K562 (cell line): ENCODE measurements around the gene HMG20B. TPM values are rescaled to one million over a fixed set of nuclear protein-coding genes. Genes with fewer than 3 reads are reported as not detected.

Experiments
- ARHGAP35 ChIP-seq: fragments of 450-650 bp; IDR thresholded peaks from 2 replicates; pipeline ENCODE4 v1.6.1; 2018; ENCODE audit not compliant: partially characterized antibody
- COPS2 ChIP-seq: fragments of 450-650 bp; conservative IDR thresholded peaks from 2 replicates; pipeline ENCODE4 v1.6.1; 2016; ENCODE audit warnings: mild to moderate bottlenecking, moderate library complexity
- ERF ChIP-seq: fragments of 450-650 bp; formaldehyde crosslinking; IDR thresholded peaks from 2 replicates; pipeline ENCODE4 v1.4.0; 2020; ENCODE audit warnings: mild to moderate bottlenecking, mixed read lengths
- FOXJ3 ChIP-seq: sonication (generic); formaldehyde crosslinking; IDR thresholded peaks from 2 replicates; pipeline ENCODE4 v1.4.0; 2020; ENCODE audit warnings: mild to moderate bottlenecking, missing genetic modification reagents
- GABPB1 ChIP-seq: sonication (generic); formaldehyde crosslinking; IDR thresholded peaks from 2 replicates; pipeline ENCODE4 v1.8.0; 2022; ENCODE audit warnings: mild to moderate bottlenecking, missing genetic modification reagents
- HDAC3 ChIP-seq: fragments of 450-650 bp; IDR thresholded peaks from 2 replicates; pipeline ENCODE4 v1.6.1; 2018; ENCODE audit warnings: borderline replicate concordance, mild to moderate bottlenecking, moderate library complexity; ENCODE audit not compliant: partially characterized antibody
- KDM2B ChIP-seq: fragments of 250-450 bp; sonication (Bioruptor Pico); IDR thresholded peaks from 2 replicates; pipeline ENCODE4 v1.8.0; 2021; ENCODE audit warnings: mild to moderate bottlenecking, moderate library complexity
- NBN ChIP-seq: fragments of 450-650 bp; IDR thresholded peaks from 2 replicates; pipeline ENCODE4 v1.6.1; 2016; ENCODE audit warnings: low read depth, mild to moderate bottlenecking
- PTTG1 ChIP-seq: fragments of 450-650 bp; IDR thresholded peaks from 2 replicates; pipeline ENCODE4 v1.6.1; 2016; ENCODE audit warnings: low read depth, mild to moderate bottlenecking, missing genetic modification characterization, missing compliant biosample characterization
- RBBP5 ChIP-seq: fragments of 200-600 bp; sonication (generic); IDR thresholded peaks from 2 replicates; pipeline ENCODE4 v1.6.1; 2012; ENCODE audit warnings: borderline replicate concordance, mild to moderate bottlenecking, low read length, control low read depth, inconsistent platforms; ENCODE audit not compliant: insufficient read depth, poor library complexity, severe bottlenecking
- RBM39 ChIP-seq: fragments of 200-400 bp; formaldehyde crosslinking; optimal IDR thresholded peaks from 2 replicates; pipeline ENCODE3; 2018; ENCODE audit warnings: low read depth, low read length
- SRSF3 ChIP-seq: fragments of 200-400 bp; formaldehyde crosslinking; IDR thresholded peaks from 2 replicates; pipeline ENCODE4 v1.6.1; 2016; ENCODE audit warnings: mild to moderate bottlenecking, low read length, moderate library complexity; ENCODE audit not compliant: insufficient read depth
- TRIM28 ChIP-seq: fragments of 450-650 bp; IDR thresholded peaks from 2 replicates; pipeline ENCODE4 v1.6.1; 2017
- WHSC1 ChIP-seq: IDR thresholded peaks from one replicate; pipeline ENCODE4 v1.6.1; 2012; ENCODE audit warnings: low read length, control low read depth, inconsistent platforms
- YY1 ChIP-seq, 3 experiments: IDR thresholded peaks; 2 replicates each; pipeline ENCODE4 v1.6.1; 2011; ENCODE audit warnings: low read length in 2 of 3, mild to moderate bottlenecking in 2 of 3, moderate library complexity in 2 of 3, borderline replicate concordance in 1 of 3, control low read depth in 1 of 3, low read depth in 1 of 3; ENCODE audit not compliant: insufficient read depth in 3 of 3, insufficient replicate concordance in 2 of 3, control insufficient read depth in 1 of 3, insufficient read length in 1 of 3; ENCODE audit errors: extremely low read depth in 1 of 3
- ZBTB2 ChIP-seq: fragments of 450-650 bp; IDR thresholded peaks from 2 replicates; pipeline ENCODE4 v1.6.1; 2016; ENCODE audit warnings: antibody characterized with exemption
- ZNF431 ChIP-seq: sonication (generic); formaldehyde crosslinking; IDR thresholded peaks from 2 replicates; pipeline ENCODE4 v1.8.0; 2022; ENCODE audit warnings: mild to moderate bottlenecking, missing genetic modification reagents
- ZNF668 ChIP-seq: fragments of 250-450 bp; sonication (Bioruptor Pico); IDR thresholded peaks from 2 replicates; pipeline ENCODE4 v1.8.0; 2022; ENCODE audit warnings: mild to moderate bottlenecking, inconsistent platforms
- ZNF785 ChIP-seq: fragments of 250-450 bp; sonication (Bioruptor Pico); IDR thresholded peaks from 2 replicates; pipeline ENCODE4 v1.4.0; 2020; ENCODE audit warnings: mild to moderate bottlenecking
- polyA plus RNA-seq, 8 experiments: library from polyadenylated mRNA; depleted of rRNA in 4 of 8; stranded (reverse) in 5 of 8; unstranded in 3 of 8; fragments of >200 nt; fragmentation: Nextera tagmentation in 2 of 8; fragmentation: Illumina TruSeq in 1 of 8; extraction: Ambion mirVana in 2 of 8; extraction: Trizol in 1 of 8; gene quantifications; 2 replicates each; pipeline versions ENCODE4 v1.2.1 to v1.2.3, GENCODE V29; 2011 to 2014; ENCODE audit warnings: inconsistent platforms in 1 of 8, missing spikeins in 1 of 8
- total RNA-seq, 7 experiments: library from RNA; depleted of rRNA in 6 of 7; stranded (reverse); fragments of >200 nt in 6 of 7; fragmentation: Illumina TruSeq in 2 of 7; extraction: Trizol in 2 of 7; gene quantifications; 2 replicates each; pipeline versions ENCODE4 v1.2.1 to v1.2.3, GENCODE V29; 2011 to 2021; ENCODE audit warnings: low replicate concordance in 1 of 7

Gene HMG20B
- total and polyA plus RNA-seq, 9 of the 15 experiments (the other 6 are each of a cell fraction or from before 2014, with no cell fraction given), result 0.35 to 172 (median 38.6) TPM

GRCh38 chr19:3612901-3613741 lies 40.4 kb downstream of the HMG20B start (continued):
- TF ChIP-seq WHSC1, result no peak
- TF ChIP-seq RBBP5, result no peak
- no peak for TF ChIP-seq KDM2B (CRISPR knock-in tag)
- TF ChIP-seq ERF (CRISPR knock-in tag), result 0 out of 2 replicates have a peak, but pooled peaks have one; percentile 73
- no peak for TF ChIP-seq ZNF785 (CRISPR knock-in tag)
- no peak for TF ChIP-seq ZNF431 (CRISPR knock-in tag)
- TF ChIP-seq FOXJ3 (CRISPR knock-in tag), result no peak
- TF ChIP-seq TRIM28, result no peak
- TF ChIP-seq HDAC3, result no peak
- no peak for TF ChIP-seq RBM39
- TF ChIP-seq PTTG1, result no peak
- no peak for TF ChIP-seq ZBTB2
- TF ChIP-seq COPS2, result no peak
- TF ChIP-seq NBN, result no peak
- no peak for TF ChIP-seq SRSF3
- TF ChIP-seq YY1 (IDR thresholded peaks at IDR 0.05; ENCODE audit: borderline replicate concordance in 1 of 3, control insufficient read depth in 1 of 3, extremely low read depth in 1 of 3, insufficient read depth in 3 of 3, insufficient read length in 1 of 3, insufficient replicate concordance in 2 of 3, low read depth in 1 of 3, low read length in 2 of 3), result peak in 1 of 3 experiments; percentile 6
- no peak for TF ChIP-seq ZNF668 (CRISPR knock-in tag)
- TF ChIP-seq ARHGAP35, result no peak
- TF ChIP-seq GABPB1 (CRISPR knock-in tag), result no peak
